HepG2 (cell line): ENCODE data around the gene FSCN2. TPM values are rescaled to one million over a fixed set of nuclear protein-coding genes. Genes with fewer than 3 reads are reported as not detected.

ENCODE experiments used
- CSRNP1 ChIP-seq: sonication (generic); formaldehyde crosslinking; IDR thresholded peaks from 2 replicates; pipeline ENCODE4 v1.8.1; 2023; ENCODE audit warnings: mild to moderate bottlenecking, missing genetic modification reagents
- FIP1L1 ChIP-seq: fragments of 200-400 bp; formaldehyde crosslinking; IDR thresholded peaks from 2 replicates; pipeline ENCODE4 v1.6.1; 2018; ENCODE audit warnings: low read depth, mild to moderate bottlenecking, low read length, moderate library complexity, borderline replicate concordance; ENCODE audit not compliant: insufficient read depth
- KLF15 ChIP-seq: sonication (generic); formaldehyde crosslinking; IDR thresholded peaks from 2 replicates; pipeline ENCODE4 v1.8.1; 2023; ENCODE audit warnings: borderline replicate concordance, mild to moderate bottlenecking, inconsistent platforms, missing genetic modification reagents, mixed read lengths
- MEF2D ChIP-seq: sonication (generic); formaldehyde crosslinking; IDR thresholded peaks from 2 replicates; pipeline ENCODE4 v1.5.1; 2020; ENCODE audit warnings: mild to moderate bottlenecking, missing genetic modification reagents
- RAD21 ChIP-seq: fragments of 450-650 bp; formaldehyde crosslinking; IDR thresholded peaks from 2 replicates; pipeline ENCODE4 v1.5.0; 2020; ENCODE audit warnings: mild to moderate bottlenecking
- SAFB2 ChIP-seq: sonication (generic); formaldehyde crosslinking; IDR thresholded peaks from 2 replicates; pipeline ENCODE4 v1.5.1; 2020; ENCODE audit warnings: missing genetic modification reagents, low read depth, mild to moderate bottlenecking, borderline replicate concordance
- SKI ChIP-seq: fragments of 450-650 bp; IDR thresholded peaks from one replicate; pipeline ENCODE4 v1.6.1; 2018; ENCODE audit warnings: mild to moderate bottlenecking; ENCODE audit not compliant: partially characterized antibody
- SMAD3 ChIP-seq: sonication (generic); formaldehyde crosslinking; IDR thresholded peaks from 2 replicates; pipeline ENCODE4 v1.4.0; 2020; ENCODE audit warnings: missing genetic modification reagents
- SUZ12 ChIP-seq: fragments of 150-350 bp; IDR thresholded peaks from 2 replicates; pipeline ENCODE4 v1.6.1; 2014; ENCODE audit warnings: low read depth, low read length
- YEATS4 ChIP-seq: sonication (generic); formaldehyde crosslinking; IDR thresholded peaks from 2 replicates; pipeline ENCODE4 v1.4.0; 2020; ENCODE audit warnings: missing genetic modification reagents, borderline replicate concordance
- ZNF101 ChIP-seq: sonication (generic); formaldehyde crosslinking; IDR thresholded peaks from 2 replicates; pipeline ENCODE4 v1.4.0; 2020; ENCODE audit warnings: mild to moderate bottlenecking, low read depth, missing genetic modification reagents, borderline replicate concordance
- ZNF275 ChIP-seq: sonication (generic); formaldehyde crosslinking; IDR thresholded peaks from 2 replicates; pipeline ENCODE4 v1.8.0; 2022; ENCODE audit warnings: missing genetic modification reagents, mild to moderate bottlenecking, inconsistent platforms, borderline replicate concordance
- ZNF317 ChIP-seq: sonication (generic); formaldehyde crosslinking; IDR thresholded peaks from 2 replicates; pipeline ENCODE4 v1.5.0; 2020; ENCODE audit warnings: mild to moderate bottlenecking, missing genetic modification reagents
- ZNF567 ChIP-seq: sonication (generic); formaldehyde crosslinking; IDR thresholded peaks from 2 replicates; pipeline ENCODE4 v1.8.1; 2023; ENCODE audit warnings: mild to moderate bottlenecking, missing genetic modification reagents, borderline replicate concordance
- ZNF776 ChIP-seq: sonication (generic); formaldehyde crosslinking; IDR thresholded peaks from 2 replicates; pipeline ENCODE4 v1.4.0; 2020; ENCODE audit warnings: mild to moderate bottlenecking, missing genetic modification reagents
- ZNF841 ChIP-seq: sonication (generic); formaldehyde crosslinking; IDR thresholded peaks from 2 replicates; pipeline ENCODE4 v1.8.1; 2023; ENCODE audit warnings: missing genetic modification reagents, borderline replicate concordance
- polyA plus RNA-seq, 8 experiments: library from polyadenylated mRNA; depleted of rRNA in 3 of 8; stranded (reverse) in 7 of 8; unstranded in 1 of 8; fragments of >200 nt; fragmentation: Illumina TruSeq in 4 of 8; extraction: Trizol in 4 of 8; gene quantifications; 2 replicates each; pipeline versions ENCODE4 v1.2.1 to v1.2.3, GENCODE V29; 2011 to 2016; ENCODE audit warnings: low read depth in 4 of 8, missing spikeins in 1 of 8, mixed read lengths in 1 of 8; ENCODE audit not compliant: insufficient read depth in 1 of 8
- total RNA-seq, 5 experiments: library from RNA; depleted of rRNA; stranded (reverse); fragments of >200 nt; fragmentation: Illumina TruSeq; extraction: Trizol; gene quantifications; 2 replicates each; pipeline ENCODE4 v1.2.3, GENCODE V29; 2016; ENCODE audit warnings: low read depth in 1 of 5
- TF ChIP-seq, protein P1 (sequence below): sonication (generic); formaldehyde crosslinking; IDR thresholded peaks from 2 replicates; pipeline ENCODE4 v1.8.0; 2022; ENCODE audit warnings: mild to moderate bottlenecking, missing genetic modification reagents, borderline replicate concordance
- TF ChIP-seq, protein P2 (sequence below): sonication (generic); formaldehyde crosslinking; IDR thresholded peaks from 2 replicates; pipeline ENCODE4; 2020; ENCODE audit warnings: missing genetic modification reagents, mild to moderate bottlenecking, borderline replicate concordance
- TF ChIP-seq, protein P3 (sequence below): sonication (generic); formaldehyde crosslinking; IDR thresholded peaks from 2 replicates; pipeline ENCODE4 v1.4.0; 2020; ENCODE audit warnings: missing genetic modification reagents

The FSCN2 gene
- total and polyA plus RNA-seq, 2 of the 13 experiments (the other 11 are each of a cell fraction or from before 2014, with no cell fraction given), result 0.09 TPM; not detected in 1

- TF ChIP-seq SKI (peak; percentile 22), ZNF567 (peak; percentile 90; the same call in 1 of the 2 replicates), SMAD3 (CRISPR knock-in tag) (no peak), SAFB2 (CRISPR knock-in tag) (peak; percentile 41; the same call in 1 of the 2 replicates), ZNF776 (peak; percentile 98), ZNF275 (CRISPR knock-in tag) (peak; percentile 67; the same call in 1 of the 2 replicates), ZNF841 (no peak), FIP1L1 (no peak), ZNF101 (CRISPR knock-in tag) (0 out of 2 replicates have a peak, but pooled peaks have one; percentile 76), ZNF317 (CRISPR knock-in tag) (no peak), MEF2D (no peak), YEATS4 (CRISPR knock-in tag) (peak; percentile 73; the same call in 1 of the 2 replicates), KLF15 (CRISPR knock-in tag) (peak; percentile 76; the same call in 1 of the 2 replicates), SUZ12 (no peak), CSRNP1 (CRISPR knock-in tag) (peak; percentile 84), RAD21 (CRISPR knock-in tag) (peak; percentile 43; the same call in 1 of the 2 replicates)
- TF ChIP-seq, protein P1, sequence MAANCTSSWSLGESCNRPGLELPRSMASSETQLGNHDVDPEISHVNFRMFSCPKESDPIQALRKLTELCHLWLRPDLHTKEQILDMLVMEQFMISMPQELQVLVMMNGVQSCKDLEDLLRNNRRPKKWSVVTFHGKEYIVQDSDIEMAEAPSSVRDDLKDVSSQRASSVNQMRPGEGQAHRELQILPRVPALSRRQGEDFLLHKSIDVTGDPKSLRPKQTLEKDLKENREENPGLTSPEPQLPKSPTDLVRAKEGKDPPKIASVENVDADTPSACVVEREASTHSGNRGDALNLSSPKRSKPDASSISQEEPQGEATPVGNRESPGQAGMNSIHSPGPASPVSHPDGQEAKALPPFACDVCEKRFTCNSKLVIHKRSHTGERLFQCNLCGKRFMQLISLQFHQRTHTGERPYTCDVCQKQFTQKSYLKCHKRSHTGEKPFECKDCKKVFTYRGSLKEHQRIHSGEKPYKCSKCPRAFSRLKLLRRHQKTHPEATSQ (CRISPR knock-in tag), result no peak
- TF ChIP-seq, protein P2, sequence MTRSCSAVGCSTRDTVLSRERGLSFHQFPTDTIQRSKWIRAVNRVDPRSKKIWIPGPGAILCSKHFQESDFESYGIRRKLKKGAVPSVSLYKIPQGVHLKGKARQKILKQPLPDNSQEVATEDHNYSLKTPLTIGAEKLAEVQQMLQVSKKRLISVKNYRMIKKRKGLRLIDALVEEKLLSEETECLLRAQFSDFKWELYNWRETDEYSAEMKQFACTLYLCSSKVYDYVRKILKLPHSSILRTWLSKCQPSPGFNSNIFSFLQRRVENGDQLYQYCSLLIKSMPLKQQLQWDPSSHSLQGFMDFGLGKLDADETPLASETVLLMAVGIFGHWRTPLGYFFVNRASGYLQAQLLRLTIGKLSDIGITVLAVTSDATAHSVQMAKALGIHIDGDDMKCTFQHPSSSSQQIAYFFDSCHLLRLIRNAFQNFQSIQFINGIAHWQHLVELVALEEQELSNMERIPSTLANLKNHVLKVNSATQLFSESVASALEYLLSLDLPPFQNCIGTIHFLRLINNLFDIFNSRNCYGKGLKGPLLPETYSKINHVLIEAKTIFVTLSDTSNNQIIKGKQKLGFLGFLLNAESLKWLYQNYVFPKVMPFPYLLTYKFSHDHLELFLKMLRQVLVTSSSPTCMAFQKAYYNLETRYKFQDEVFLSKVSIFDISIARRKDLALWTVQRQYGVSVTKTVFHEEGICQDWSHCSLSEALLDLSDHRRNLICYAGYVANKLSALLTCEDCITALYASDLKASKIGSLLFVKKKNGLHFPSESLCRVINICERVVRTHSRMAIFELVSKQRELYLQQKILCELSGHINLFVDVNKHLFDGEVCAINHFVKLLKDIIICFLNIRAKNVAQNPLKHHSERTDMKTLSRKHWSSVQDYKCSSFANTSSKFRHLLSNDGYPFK (CRISPR knock-in tag), result peak; percentile 72
- TF ChIP-seq, protein P3, sequence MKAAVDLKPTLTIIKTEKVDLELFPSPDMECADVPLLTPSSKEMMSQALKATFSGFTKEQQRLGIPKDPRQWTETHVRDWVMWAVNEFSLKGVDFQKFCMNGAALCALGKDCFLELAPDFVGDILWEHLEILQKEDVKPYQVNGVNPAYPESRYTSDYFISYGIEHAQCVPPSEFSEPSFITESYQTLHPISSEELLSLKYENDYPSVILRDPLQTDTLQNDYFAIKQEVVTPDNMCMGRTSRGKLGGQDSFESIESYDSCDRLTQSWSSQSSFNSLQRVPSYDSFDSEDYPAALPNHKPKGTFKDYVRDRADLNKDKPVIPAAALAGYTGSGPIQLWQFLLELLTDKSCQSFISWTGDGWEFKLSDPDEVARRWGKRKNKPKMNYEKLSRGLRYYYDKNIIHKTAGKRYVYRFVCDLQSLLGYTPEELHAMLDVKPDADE (CRISPR knock-in tag), result no peak
These were observed 40.5 kb upstream of the FSCN2 start (continued) for GRCh38 chr17:81487487-81488275.
